Activated CD8-positive, alpha-beta T cell treated with anti-CD3 and anti-CD28 coated beads for 36 hours (primary cell): ENCODE results near the gene POLD4. TPM values are rescaled to one million over a fixed set of nuclear protein-coding genes. Genes with fewer than 3 reads are reported as not detected.
A peak's percentile ranks its signal among the peaks of the same experiment; 100 is the strongest.

Source experiments
- ATAC-seq: fragments of 200-7000 bp; cut with Tn5 transposase; one replicate; pipeline ENCODE4 v1.10.0; 2021; ENCODE audit warnings: mild to moderate bottlenecking, moderate library complexity
- CTCF ChIA-PET: fragments of 350-600 bp; sonication (Branson Sonifier 250); formaldehyde crosslinking; loops from one replicate; lab custom pipeline; 2021; ENCODE audit warnings: antibody characterized with exemption; lab: Charles Lee
- POLR2A ChIA-PET: fragments of 350-600 bp; sonication (Branson Sonifier 250); formaldehyde crosslinking; loops from one replicate; lab custom pipeline; 2021; ENCODE audit warnings: antibody characterized with exemption; lab: Charles Lee
- DNase-seq: peaks from one replicate; pipeline ENCODE4 v3.0.0-alpha.2; 2020
- H3K27ac Mint-ChIP-seq: one replicate; pipeline ENCODE4 v1.8.0; 2021; ENCODE audit warnings: mild to moderate bottlenecking, mixed read lengths
- H3K27me3 Mint-ChIP-seq: one replicate; pipeline ENCODE4 v1.8.0; 2021; ENCODE audit warnings: mixed read lengths
- H3K36me3 Mint-ChIP-seq: one replicate; pipeline ENCODE4 v1.8.0; 2021; ENCODE audit warnings: low read depth, mixed read lengths
- H3K4me1 Mint-ChIP-seq: one replicate; pipeline ENCODE4 v1.8.0; 2021; ENCODE audit warnings: low read depth, mixed read lengths
- H3K4me3 Mint-ChIP-seq: one replicate; pipeline ENCODE4 v1.8.0; 2021; ENCODE audit warnings: mild to moderate bottlenecking, moderate library complexity, mixed read lengths
- H3K9me3 Mint-ChIP-seq: one replicate; pipeline ENCODE4 v1.8.0; 2021; ENCODE audit warnings: mixed read lengths
- CTCF ChIP-seq: fragments of 200-600 bp; IDR thresholded peaks from one replicate; pipeline ENCODE4 v1.8.0; 2022; ENCODE audit warnings: antibody characterized with exemption, mild to moderate bottlenecking
- intact Hi-C: fragments of 100-400 bp; cut with micrococcal nuclease; formaldehyde crosslinking; loops from one replicate; pipeline ENCODE4 v1.10.0; 2022
- total RNA-seq, 2 experiments: library from RNA; stranded (reverse); gene quantifications; one replicate each; pipeline ENCODE4 v1.2.3, GENCODE V29; 2021

POLD4 gene
- total RNA-seq, 2 experiments from 2014 or later: 34.1 to 36.1 TPM

GRCh38 chr11:67371189-67371910 lies 18.0 kb upstream of the POLD4 start:
- ChIA-PET CTCF (interaction anchor here (0.7 to 30.8 kb wide), 9 partner anchors 8 to 287 kb away, joined by 3 to 883 read pairs (median 5); partner anchors contain the start of gene POLD4), POLR2A (interaction anchor here (0.6 to 4.6 kb wide), 4 partner anchors 9 to 20 kb away, joined by 3 to 20 read pairs (median 6); partner anchors contain the start of genes POLD4 and RAD9A)
- TF ChIP-seq CTCF: peak; percentile 37
- Mint-ChIP-seq H3K27ac (no peak overlapping the region), H3K27me3 (peaks cover 27% of the 10 kb centered on the region), H3K4me3 (peak overlapping the region; percentile 56), H3K4me1 (peaks cover 56% of the 10 kb centered on the region), H3K9me3 (no peaks in the 10 kb centered on the region), H3K36me3 (no peaks in the 10 kb centered on the region)
- ATAC-seq: peak; percentile 29
- intact Hi-C loops: no loop called here
- DNase-seq: peak; percentile 45

- Mint-ChIP-seq H3K27ac (no peak overlapping the region), H3K9me3 (no peaks in the 10 kb centered on the region), H3K4me3 (no peak overlapping the region), H3K27me3 (peaks cover 23% of the 10 kb centered on the region), H3K4me1 (peaks cover 52% of the 10 kb centered on the region), H3K36me3 (no peaks in the 10 kb centered on the region)
- ChIA-PET CTCF (interaction anchor here (1.0 to 30.8 kb wide), 8 partner anchors 8 to 287 kb away, joined by 3 to 883 read pairs (median 5); partner anchors contain the start of gene POLD4), POLR2A (interaction anchor here (2.1 to 4.6 kb wide), 3 partner anchors 8 to 21 kb away, joined by 6 to 20 read pairs (median 7); partner anchors contain the start of gene RAD9A)
- intact Hi-C loops: no loop called here
- DNase-seq (no peak), ATAC-seq (no peak)
- TF ChIP-seq CTCF: no peak
These were observed 17.2 kb upstream of the POLD4 start for GRCh38 chr11:67370351-67371076.

GRCh38 chr11:67369801-67370284 lies 16.5 kb upstream of the POLD4 start:
- H3K27ac Mint-ChIP-seq: no peak overlapping the region
- no peak overlapping the region for H3K4me3 Mint-ChIP-seq
- peaks cover 21% of the 10 kb centered on the region for H3K27me3 Mint-ChIP-seq
- intact Hi-C loops: no loop called here
- no peak for TF ChIP-seq CTCF
- ChIA-PET CTCF (interaction anchor here (1.4 to 30.8 kb wide), 5 partner anchors 12 to 288 kb away, joined by 4 to 883 read pairs (median 31); partner anchors contain the start of gene POLD4), POLR2A (interaction anchor here (0.9 to 2.4 kb wide), 3 partner anchors 12 to 24 kb away, joined by 3 to 7 read pairs (median 6); partner anchors contain the start of gene RAD9A)
- ATAC-seq: no peak
- H3K36me3 Mint-ChIP-seq: no peaks in the 10 kb centered on the region
- H3K4me1 Mint-ChIP-seq: peaks cover 51% of the 10 kb centered on the region
- no peaks in the 10 kb centered on the region for H3K9me3 Mint-ChIP-seq
- DNase-seq: no peak

- Mint-ChIP-seq H3K9me3 (no peaks in the 10 kb centered on the region), H3K36me3 (no peaks in the 10 kb centered on the region), H3K4me3 (no peak overlapping the region), H3K27ac (no peak overlapping the region), H3K4me1 (peaks cover 51% of the 10 kb centered on the region), H3K27me3 (peaks cover 16% of the 10 kb centered on the region)
- no peak for DNase-seq
- no peak for TF ChIP-seq CTCF
- no peak for ATAC-seq
- ChIA-PET POLR2A (interaction anchor here (0.9 to 2.4 kb wide), 3 partner anchors 13 to 23 kb away, joined by 3 to 7 read pairs (median 6); partner anchors contain the start of gene RAD9A), CTCF (interaction anchor here (2.0 to 30.8 kb wide), 4 partner anchors 12 to 24 kb away, joined by 5 to 883 read pairs (median 48); partner anchors contain the start of gene POLD4)
- intact Hi-C loops: no loop called here
These were observed 15.9 kb upstream of the POLD4 start for GRCh38 chr11:67369275-67369674.
